ENCODE measurements around the gene UBE2M. TPM values are rescaled to one million over a fixed set of nuclear protein-coding genes. Genes with fewer than 3 reads are reported as not detected.

UBE2M gene
- total and polyA plus RNA-seq, 4 experiments from 2014 or later: 12.4 to 58.3 (median 39.5) TPM

DNA sequence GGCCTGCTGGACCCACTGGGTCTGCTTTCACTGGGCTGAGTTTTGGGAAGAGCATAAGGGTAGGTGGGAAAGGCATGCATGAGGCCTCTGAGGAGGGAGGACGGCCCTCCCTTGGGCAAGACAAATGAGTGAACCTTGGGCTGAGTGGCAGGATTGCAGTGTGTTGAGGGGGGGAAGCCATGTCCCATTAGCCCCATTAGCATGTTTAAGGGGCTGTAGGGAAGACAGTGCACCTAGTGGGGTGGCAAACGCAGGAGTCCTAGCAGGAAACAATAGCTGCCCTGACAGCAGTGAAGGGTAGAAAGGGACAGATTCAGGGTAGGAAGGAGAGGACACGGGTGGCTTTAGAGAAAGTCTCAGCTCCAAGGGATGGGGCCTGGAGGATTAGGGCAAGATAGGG lies 35.7 kb downstream of the UBE2M start:
- Histone ChIP-seq H3K4me1 (ENCODE audit: insufficient read depth, low read length) (peaks cover 21% of the 10 kb centered on the region), H3K27ac (ENCODE audit: low read depth, low read length) (no peak overlapping the region), H3K36me3 (ENCODE audit: insufficient read depth, low read length) (no peaks in the 10 kb centered on the region), H3K9me3 (ENCODE audit: control insufficient read depth in 1 of 2, low read length in 2 of 2) (no peaks in the 10 kb centered on the region), H3K27me3 (ENCODE audit: insufficient read depth, low read length) (no peaks in the 10 kb centered on the region), H3K4me3 (ENCODE audit: low read length in 2 of 2) (no peak overlapping the region)
- H3K27ac Mint-ChIP-seq: peak overlapping the region in 5 of 7 donors; percentile 14 to 62 (median 21)
- ChIA-PET CTCF (ENCODE audit: partially characterized antibody) (interaction anchor here (1.0 to 13.8 kb wide), 4 partner anchors 9 to 58 kb away, joined by 3 to 260 read pairs (median 7); partner anchors contain the start of gene SLC27A5), POLR2A (ENCODE audit: partially characterized antibody) (interaction anchor here (5.4 kb wide), 1 partner anchor 32 kb away, joined by 86 read pairs; the partner anchor contains the start of gene CHMP2A)
- peaks cover 14 to 27% (median 22%) of the 10 kb centered on the region in 4 donors for H3K4me1 Mint-ChIP-seq
- no peaks in the 10 kb centered on the region for H3K27me3 Mint-ChIP-seq
- intact Hi-C loops (cut with micrococcal nuclease): no loop called here
- H3K9me3 Mint-ChIP-seq: no peaks in the 10 kb centered on the region
- no peak for DNase-seq
- H3K4me3 Mint-ChIP-seq: no peak overlapping the region
- peaks cover 0 to 13% of the 10 kb centered on the region in 2 donors for H3K36me3 Mint-ChIP-seq

- Mint-ChIP-seq H3K27ac (peak overlapping the region in 3 of 7 donors; percentile 51 to 84 (median 77)), H3K4me3 (peak overlapping the region in 3 of 8 donors; percentile 28 to 55 (median 34)), H3K27me3 (no peaks in the 10 kb centered on the region), H3K36me3 (peaks cover 0 to 13% of the 10 kb centered on the region in 2 donors), H3K4me1 (peaks cover 14 to 37% (median 25%) of the 10 kb centered on the region in 4 donors), H3K9me3 (no peaks in the 10 kb centered on the region)
- Histone ChIP-seq H3K4me3 (ENCODE audit: low read length in 2 of 2) (no peak overlapping the region), H3K27ac (ENCODE audit: low read depth, low read length) (no peak overlapping the region), H3K27me3 (ENCODE audit: insufficient read depth, low read length) (no peaks in the 10 kb centered on the region), H3K36me3 (ENCODE audit: insufficient read depth, low read length) (peaks cover 4% of the 10 kb centered on the region), H3K9me3 (ENCODE audit: control insufficient read depth in 1 of 2, low read length in 2 of 2) (no peaks in the 10 kb centered on the region), H3K4me1 (ENCODE audit: insufficient read depth, low read length) (peaks cover 25% of the 10 kb centered on the region)
- CTCF ChIA-PET (ENCODE audit: partially characterized antibody): interaction anchor here (0.7 to 13.8 kb wide), 4 partner anchors 8 to 59 kb away, joined by 5 to 260 read pairs (median 10); partner anchors contain the start of gene MZF1
- POLR2A ChIA-PET (ENCODE audit: partially characterized antibody): interaction anchor here (3.0 to 5.4 kb wide), 6 partner anchors 24 to 339 kb away, joined by 27 to 96 read pairs (median 46); partner anchors contain the start of genes CHMP2A, MZF1, TRIM28 and UBE2M
- intact Hi-C loops (cut with micrococcal nuclease): no loop called here
- no peak for DNase-seq
Observed at GRCh38 chr19:58521651-58522050, 36.8 kb downstream of the UBE2M start.

DNA sequence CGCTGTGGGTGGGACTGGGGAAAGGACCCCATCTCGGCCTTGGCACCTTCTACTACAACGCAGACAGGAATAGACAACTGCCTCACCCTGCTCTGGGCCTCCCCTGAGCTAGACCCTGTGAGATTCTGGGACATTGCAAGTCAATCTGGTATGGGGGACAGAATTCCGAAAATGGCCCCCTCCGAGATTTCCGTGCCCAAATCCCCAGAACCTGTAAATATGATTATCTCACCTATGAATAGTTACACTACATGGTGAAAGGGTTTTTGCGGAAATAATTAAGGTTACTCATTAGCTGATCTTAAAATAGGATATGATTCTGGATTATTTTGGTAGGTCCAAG lies 38.2 kb downstream of the UBE2M start:
- H3K36me3 ChIP-seq (ENCODE audit: insufficient read depth, low read length): peaks cover 13% of the 10 kb centered on the region
- Mint-ChIP-seq H3K27me3 (no peaks in the 10 kb centered on the region), H3K36me3 (peaks cover 6 to 17% of the 10 kb centered on the region in 2 donors), H3K4me3 (peak overlapping the region; percentile 92 to 97 (median 95)), H3K4me1 (peaks cover 14 to 47% (median 28%) of the 10 kb centered on the region in 4 donors), H3K9me3 (no peaks in the 10 kb centered on the region), H3K27ac (peak overlapping the region; percentile 97 to 99 (median 98))
- CTCF ChIA-PET (ENCODE audit: partially characterized antibody): interaction anchor here (0.7 to 13.8 kb wide), 28 partner anchors 9 to 604 kb away, joined by 3 to 260 read pairs (median 4); partner anchors contain the start of genes CHMP2A, MZF1, SLC27A5 and TRIM28
- H3K9me3 ChIP-seq (ENCODE audit: control insufficient read depth in 1 of 2, low read length in 2 of 2): no peaks in the 10 kb centered on the region
- H3K27ac ChIP-seq (ENCODE audit: low read depth, low read length): peak overlapping the region; percentile 82
- no peaks in the 10 kb centered on the region for H3K27me3 ChIP-seq (ENCODE audit: insufficient read depth, low read length)
- peaks cover 25% of the 10 kb centered on the region for H3K4me1 ChIP-seq (ENCODE audit: insufficient read depth, low read length)
- POLR2A ChIA-PET (ENCODE audit: partially characterized antibody): interaction anchor here (0.7 to 5.4 kb wide), 30 partner anchors 12 to 1109 kb away, joined by 3 to 96 read pairs (median 8); partner anchors contain the start of genes CHMP2A, ERVK3-1, MZF1 and RPS5
- H3K4me3 ChIP-seq (ENCODE audit: low read length in 2 of 2): peak overlapping the region; percentile 81 to 88
- intact Hi-C loops (cut with micrococcal nuclease): loop anchor here (1.0 kb wide), 2 partner anchors 53 to 61 kb away; partner anchors contain the start of gene MZF1
- DNase-seq: no peak

DNA sequence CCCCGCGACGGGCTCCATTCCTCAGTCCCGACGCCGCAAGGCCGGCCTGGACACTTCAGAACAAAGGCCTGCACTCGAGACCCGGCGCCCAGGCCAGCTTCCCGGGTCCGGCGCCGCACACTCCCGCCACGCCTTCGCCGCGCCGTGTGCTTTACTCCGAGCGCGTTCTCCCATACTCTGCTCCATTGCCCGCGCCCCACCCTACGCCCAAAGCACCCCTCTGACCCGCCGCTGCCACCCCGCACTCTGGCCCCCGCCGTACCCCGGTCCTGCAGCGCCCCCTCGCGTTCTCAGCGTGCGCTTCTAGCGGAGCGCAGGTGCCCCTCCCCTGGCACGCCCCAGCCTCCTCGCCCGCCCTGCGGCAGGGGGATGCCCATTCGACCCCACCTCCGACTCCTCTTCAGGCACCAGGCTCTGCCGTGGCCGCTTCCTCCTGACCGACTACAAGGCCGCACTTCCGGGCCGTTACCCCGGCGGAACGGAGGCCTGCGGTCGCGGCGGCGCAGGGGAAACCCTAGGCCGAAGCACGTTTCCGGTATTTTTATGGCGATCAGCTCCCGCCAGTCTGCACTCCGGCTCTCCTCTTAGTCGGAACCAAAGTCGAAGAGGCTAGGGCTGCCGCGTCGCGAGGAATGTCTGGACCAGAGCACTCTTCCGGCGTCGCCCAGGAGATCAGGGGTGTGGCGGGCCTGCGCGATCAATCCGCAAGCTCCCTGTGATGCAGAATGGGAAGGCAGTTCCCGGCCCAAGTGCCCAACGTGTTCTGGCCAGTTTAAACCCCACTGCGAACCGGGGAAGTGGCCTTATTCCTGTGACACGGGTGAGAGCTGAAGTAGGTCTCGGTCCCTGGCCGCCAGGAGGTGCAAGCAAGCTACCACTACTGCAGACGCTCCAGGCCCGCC lies 38.8 kb downstream of the UBE2M start, which contains the start of gene ZBTB45:
TSS of gene ZBTB45 (minus strand) at position 456 of the 902 bp plus-strand sequence. CDS start 2,137 bp downstream, outside the sequence.
- H3K27ac Mint-ChIP-seq: peak within 1 kb of the TSS; percentile 97 to 99 (median 98)
- H3K36me3 Mint-ChIP-seq: peaks cover 6 to 17% of the 10 kb centered on the region in 2 donors
- H3K4me1 ChIP-seq (ENCODE audit: insufficient read depth, low read length): peaks cover 28% of the 10 kb centered on the region
- H3K4me3 ChIP-seq (ENCODE audit: low read length in 2 of 2): peak within 1 kb of the TSS; percentile 81 to 88
- H3K27me3 Mint-ChIP-seq: no peaks in the 10 kb centered on the region
- ChIA-PET POLR2A (ENCODE audit: partially characterized antibody) (interaction anchor here (0.7 to 5.4 kb wide), 33 partner anchors 10 to 1108 kb away, joined by 3 to 96 read pairs (median 7); partner anchors contain the start of genes CHMP2A, ERVK3-1, MZF1 and RPS5), CTCF (ENCODE audit: partially characterized antibody) (interaction anchor here (0.7 to 13.8 kb wide), 30 partner anchors 8 to 603 kb away, joined by 3 to 260 read pairs (median 4); partner anchors contain the start of genes CHMP2A, MZF1, SLC27A5 and TRIM28)
- H3K27me3 ChIP-seq (ENCODE audit: insufficient read depth, low read length): no peaks in the 10 kb centered on the region
- no peaks in the 10 kb centered on the region for H3K9me3 Mint-ChIP-seq
- peak; percentile 88 to 92 (median 89) for DNase-seq
- peak within 1 kb of the TSS; percentile 82 for H3K27ac ChIP-seq (ENCODE audit: low read depth, low read length)
- peak within 1 kb of the TSS; percentile 92 to 97 (median 95) for H3K4me3 Mint-ChIP-seq
- H3K9me3 ChIP-seq (ENCODE audit: control insufficient read depth in 1 of 2, low read length in 2 of 2): no peaks in the 10 kb centered on the region
- intact Hi-C loops (cut with micrococcal nuclease): loop anchor here (1.0 to 5.0 kb wide), 8 partner anchors 20 to 337 kb away; partner anchors contain the start of genes MZF1, TRIM28, ZNF132 and ZNF446
- H3K36me3 ChIP-seq (ENCODE audit: insufficient read depth, low read length): peaks cover 13% of the 10 kb centered on the region
- H3K4me1 Mint-ChIP-seq: peaks cover 14 to 53% (median 30%) of the 10 kb centered on the region in 4 donors

- Histone ChIP-seq H3K27ac (ENCODE audit: low read depth, low read length) (peak overlapping the region; percentile 82), H3K9me3 (ENCODE audit: control insufficient read depth in 1 of 2, low read length in 2 of 2) (no peaks in the 10 kb centered on the region), H3K27me3 (ENCODE audit: insufficient read depth, low read length) (no peaks in the 10 kb centered on the region), H3K4me3 (ENCODE audit: low read length in 2 of 2) (peak overlapping the region; percentile 76 to 88), H3K36me3 (ENCODE audit: insufficient read depth, low read length) (peaks cover 13% of the 10 kb centered on the region), H3K4me1 (ENCODE audit: insufficient read depth, low read length) (peaks cover 32% of the 10 kb centered on the region)
- Mint-ChIP-seq H3K27me3 (no peaks in the 10 kb centered on the region), H3K36me3 (peaks cover 6 to 18% of the 10 kb centered on the region in 2 donors), H3K4me1 (peaks cover 17 to 59% (median 35%) of the 10 kb centered on the region in 4 donors), H3K27ac (peak overlapping the region; percentile 97 to 99 (median 98)), H3K4me3 (peak overlapping the region; percentile 92 to 97 (median 95)), H3K9me3 (no peaks in the 10 kb centered on the region)
- ChIA-PET CTCF (ENCODE audit: partially characterized antibody) (interaction anchor here (1.0 to 13.8 kb wide), 8 partner anchors 19 to 156 kb away, joined by 3 to 260 read pairs (median 9); partner anchors contain the start of genes CHMP2A, TRIM28, ZNF132 and ZNF324B), POLR2A (ENCODE audit: partially characterized antibody) (interaction anchor here (0.9 to 5.4 kb wide), 25 partner anchors 10 to 336 kb away, joined by 3 to 96 read pairs (median 9); partner anchors contain the start of genes CHMP2A, MZF1, TRIM28 and UBE2M)
- peak; percentile 39 to 65 (median 43) for DNase-seq
- intact Hi-C loops (cut with micrococcal nuclease): loop anchor here (1.0 to 5.0 kb wide), 6 partner anchors 20 to 337 kb away; partner anchors contain the start of genes TRIM28, ZNF132 and ZNF446
Observed at GRCh38 chr19:58519087-58519354, 39.4 kb downstream of the UBE2M start.

DNA sequence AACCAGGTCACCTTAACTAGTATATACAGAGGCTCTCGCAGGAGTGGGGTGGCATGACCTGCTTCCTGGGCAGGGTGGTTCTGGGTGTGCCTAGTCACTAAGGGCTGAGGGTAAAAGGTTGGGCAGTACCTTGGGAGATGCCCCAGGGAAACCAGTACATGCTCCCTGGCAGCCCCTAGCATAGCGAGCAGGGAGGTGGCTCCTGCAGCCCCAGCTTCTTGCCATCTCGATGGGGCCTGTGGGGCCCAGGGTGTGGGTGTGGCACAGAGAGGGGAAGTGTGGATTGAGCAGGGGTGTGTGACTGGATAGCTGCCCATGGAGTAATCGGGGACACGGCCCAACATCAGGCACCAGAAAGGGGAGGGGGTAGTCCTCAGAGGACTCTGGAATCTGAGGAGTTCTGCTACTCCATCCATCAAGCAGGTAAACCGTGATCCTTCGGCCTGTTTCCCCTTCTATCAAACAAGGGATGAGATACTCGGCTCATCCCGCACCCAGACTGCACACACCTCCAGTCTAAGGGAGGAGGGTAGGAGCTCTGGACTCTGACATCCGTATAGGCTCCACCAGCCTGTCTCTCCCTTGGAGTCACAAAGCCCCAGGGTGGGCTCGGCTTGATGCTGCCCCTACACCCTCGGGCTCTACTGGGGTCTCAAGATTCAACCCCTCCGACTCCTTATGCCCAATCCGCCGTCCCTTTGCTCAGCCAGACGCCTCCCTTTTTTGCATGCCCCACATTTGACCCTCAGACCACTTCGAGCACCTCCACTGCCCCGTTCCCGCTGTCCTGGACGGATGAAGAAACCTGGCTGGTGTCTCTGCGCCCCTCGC lies 39.9 kb downstream of the UBE2M start:
- H3K36me3 ChIP-seq (ENCODE audit: insufficient read depth, low read length): peaks cover 13% of the 10 kb centered on the region
- H3K27ac ChIP-seq (ENCODE audit: low read depth, low read length): peak overlapping the region; percentile 82
- ChIA-PET CTCF (ENCODE audit: partially characterized antibody) (interaction anchor here (1.0 to 13.8 kb wide), 8 partner anchors 18 to 156 kb away, joined by 3 to 260 read pairs (median 9); partner anchors contain the start of genes CHMP2A, TRIM28, ZNF132 and ZNF324B), POLR2A (ENCODE audit: partially characterized antibody) (interaction anchor here (0.6 to 5.4 kb wide), 25 partner anchors 9 to 336 kb away, joined by 3 to 96 read pairs (median 9); partner anchors contain the start of genes CHMP2A, MZF1, TRIM28 and UBE2M)
- DNase-seq: no peak
- Mint-ChIP-seq H3K9me3 (no peaks in the 10 kb centered on the region), H3K27ac (peak overlapping the region; percentile 97 to 99 (median 98)), H3K27me3 (no peaks in the 10 kb centered on the region), H3K4me3 (peak overlapping the region; percentile 92 to 97 (median 95)), H3K4me1 (peaks cover 18 to 63% (median 39%) of the 10 kb centered on the region in 4 donors), H3K36me3 (peaks cover 6 to 19% of the 10 kb centered on the region in 2 donors)
- peak overlapping the region; percentile 76 to 88 for H3K4me3 ChIP-seq (ENCODE audit: low read length in 2 of 2)
- H3K27me3 ChIP-seq (ENCODE audit: insufficient read depth, low read length): no peaks in the 10 kb centered on the region
- H3K9me3 ChIP-seq (ENCODE audit: control insufficient read depth in 1 of 2, low read length in 2 of 2): no peaks in the 10 kb centered on the region
- peaks cover 36% of the 10 kb centered on the region for H3K4me1 ChIP-seq (ENCODE audit: insufficient read depth, low read length)
- intact Hi-C loops (cut with micrococcal nuclease): loop anchor here (1.0 to 5.0 kb wide), 6 partner anchors 19 to 336 kb away; partner anchors contain the start of genes TRIM28, ZNF132 and ZNF446

All from CD4-positive, alpha-beta memory T cell (primary cell).